Vagina (tissue), 2 donors: ENCODE results near the gene NETO2.

Experiments used
- CTCF ChIP-seq, 3 experiments: fragments of 450-650 bp in 2 of 3; fragments of 200-600 bp in 1 of 3; sonication (generic) in 1 of 3; IDR thresholded peaks; one replicate each; pipeline ENCODE4 v1.5.1; 2017 to 2019; ENCODE audit warnings: antibody characterized with exemption in 3 of 3, mild to moderate bottlenecking in 2 of 3, moderate library complexity in 2 of 3
- POLR2A ChIP-seq, 2 donors: fragments of 450-650 bp; IDR thresholded peaks; one replicate each; pipeline ENCODE4 v1.6.1; 2017; ENCODE audit warnings: antibody characterized with exemption in 2 of 2, mild to moderate bottlenecking in 2 of 2, moderate library complexity in 2 of 2
- POLR2AphosphoS5 ChIP-seq, 2 donors: sonication (generic); formaldehyde crosslinking; IDR thresholded peaks; one replicate each; pipeline ENCODE4 v1.9.0; 2017; ENCODE audit warnings: antibody characterized with exemption in 2 of 2, mild to moderate bottlenecking in 2 of 2, low read depth in 1 of 2; ENCODE audit not compliant: insufficient read depth in 1 of 2

- TF ChIP-seq CTCF (IDR thresholded peaks at IDR 0.05) (no peak), POLR2AphosphoS5 (IDR thresholded peaks at IDR 0.05; ENCODE audit: insufficient read depth in 1 of 2, low read depth in 1 of 2) (no peak), POLR2A (IDR thresholded peaks at IDR 0.05) (no peak)
These were observed 80.6 kb downstream of the NETO2 start for GRCh38 chr16:47063011-47063724.
